GM21717 (cell line): Measurements from ENCODE around the gene ZBTB40.

Source experiments
- ATAC-seq: cut with Tn5 transposase; IDR thresholded peaks from one replicate; pipeline ENCODE4 v1.9.1; 2021; ENCODE audit warnings: mild to moderate bottlenecking, moderate library complexity; ENCODE audit not compliant: unreplicated experiment

Gene ZBTB40

GRCh38 chr1:22578732-22579361, 127.2 kb downstream of the ZBTB40 start:
- no peak for ATAC-seq

- ATAC-seq: no peak
Observed at GRCh38 chr1:22579541-22580155, 128.0 kb downstream of the ZBTB40 start.
